Activated CD4-positive, alpha-beta memory T cell treated with anti-CD3 and anti-CD28 coated beads for 36 hours (primary cell): ENCODE results near the gene CELSR1. TPM values are rescaled to one million over a fixed set of nuclear protein-coding genes. Genes with fewer than 3 reads are reported as not detected.

Experiments
- CTCF ChIA-PET: fragments of 350-600 bp; sonication (Branson Sonifier 250); formaldehyde crosslinking; loops from one replicate; lab custom pipeline; 2021; ENCODE audit warnings: antibody characterized with exemption, inconsistent platforms; lab: Charles Lee
- POLR2A ChIA-PET: fragments of 350-600 bp; sonication (Branson Sonifier 250); formaldehyde crosslinking; loops from one replicate; lab custom pipeline; 2021; ENCODE audit warnings: antibody characterized with exemption; lab: Charles Lee
- DNase-seq: peaks from one replicate; pipeline ENCODE4 v3.0.0-alpha.2; 2020
- H3K27ac Mint-ChIP-seq: one replicate; pipeline ENCODE4 v1.8.0; 2021; ENCODE audit warnings: mixed read lengths
- H3K27me3 Mint-ChIP-seq: one replicate; pipeline ENCODE4 v1.8.0; 2021; ENCODE audit warnings: mixed read lengths
- H3K36me3 Mint-ChIP-seq: one replicate; pipeline ENCODE4 v1.8.0; 2021; ENCODE audit warnings: mixed read lengths
- H3K4me1 Mint-ChIP-seq: one replicate; pipeline ENCODE4 v1.8.0; 2021; ENCODE audit warnings: low read depth, mixed read lengths
- H3K4me3 Mint-ChIP-seq: one replicate; pipeline ENCODE4 v1.8.0; 2021; ENCODE audit warnings: mild to moderate bottlenecking, mixed read lengths
- H3K9me3 Mint-ChIP-seq: one replicate; pipeline ENCODE4 v1.8.0; 2021; ENCODE audit warnings: mixed read lengths
- intact Hi-C: fragments of 100-400 bp; cut with micrococcal nuclease; formaldehyde crosslinking; loops from one replicate; pipeline ENCODE4 v1.15.1; 2023
- total RNA-seq, 2 experiments: library from RNA; stranded (reverse); gene quantifications; one replicate each; pipeline ENCODE4 v1.2.3, GENCODE V29; 2021

The CELSR1 gene
- total RNA-seq, 2 experiments from 2014 or later: 0.24 to 0.36 TPM

DNA sequence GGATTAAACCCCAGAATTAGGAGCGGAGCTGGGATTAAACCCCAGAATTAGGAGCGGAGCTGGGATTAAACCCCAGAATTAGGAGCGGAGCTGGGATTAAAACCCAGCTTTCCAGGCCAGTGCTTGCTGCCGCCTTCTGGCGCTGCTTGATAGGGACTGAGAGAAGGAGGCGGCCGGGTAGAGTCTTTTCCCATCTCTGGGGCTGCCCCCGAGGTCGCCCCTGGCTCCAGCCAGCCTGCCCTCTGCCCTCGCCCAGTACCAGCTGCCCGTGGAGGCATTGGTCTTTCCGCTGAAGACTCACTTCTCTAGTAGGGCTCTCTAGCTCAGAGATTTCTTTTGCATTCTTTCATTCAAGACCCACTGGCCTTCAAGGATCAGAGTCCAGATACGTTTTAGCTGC, 196.7 kb downstream of the CELSR1 start:
- intact Hi-C loops: no loop called here
- Mint-ChIP-seq H3K4me3 (no peak overlapping the region), H3K36me3 (peaks cover 58% of the 10 kb centered on the region), H3K4me1 (peaks cover 31% of the 10 kb centered on the region), H3K27ac (no peak overlapping the region), H3K9me3 (no peaks in the 10 kb centered on the region), H3K27me3 (no peaks in the 10 kb centered on the region)
- CTCF ChIA-PET: interaction anchor here (0.7 to 1.1 kb wide), 2 partner anchors 27 to 334 kb away, joined by 3 to 6 read pairs; no protein-coding TSS in a partner anchor
- no peak for DNase-seq
- POLR2A ChIA-PET: interaction anchor here (0.6 kb wide), 1 partner anchor 340 kb away, joined by 3 read pairs; no protein-coding TSS in a partner anchor

DNA sequence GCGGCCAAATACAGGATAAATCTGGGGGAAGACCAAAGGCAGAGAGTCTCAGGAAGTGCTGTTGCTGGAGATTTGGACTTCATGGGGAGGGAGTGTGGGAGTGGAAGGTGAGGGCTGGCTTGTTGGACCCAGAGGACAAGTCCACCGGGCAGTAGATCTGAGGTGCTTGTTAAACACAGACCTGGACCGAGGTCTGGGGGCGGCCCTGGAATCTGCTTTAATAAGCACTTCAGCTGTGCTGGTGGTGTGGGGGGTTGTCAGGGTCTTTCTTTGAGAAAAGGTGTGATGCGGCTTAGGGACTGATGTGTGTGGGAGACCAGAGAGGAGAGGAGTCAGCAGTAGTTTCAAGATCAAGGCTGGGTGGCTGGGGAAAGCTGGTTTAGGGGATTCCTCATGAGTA, 197.5 kb downstream of the CELSR1 start:
- Mint-ChIP-seq H3K36me3 (peaks cover 56% of the 10 kb centered on the region), H3K9me3 (no peaks in the 10 kb centered on the region), H3K27me3 (no peaks in the 10 kb centered on the region), H3K27ac (no peak overlapping the region), H3K4me1 (peaks cover 33% of the 10 kb centered on the region), H3K4me3 (no peak overlapping the region)
- no peak for DNase-seq
- POLR2A ChIA-PET: no interaction called here
- intact Hi-C loops: no loop called here
- CTCF ChIA-PET: interaction anchor here (0.9 to 1.1 kb wide), 1 partner anchor 28 kb away, joined by 3 to 6 read pairs; no protein-coding TSS in a partner anchor

DNA sequence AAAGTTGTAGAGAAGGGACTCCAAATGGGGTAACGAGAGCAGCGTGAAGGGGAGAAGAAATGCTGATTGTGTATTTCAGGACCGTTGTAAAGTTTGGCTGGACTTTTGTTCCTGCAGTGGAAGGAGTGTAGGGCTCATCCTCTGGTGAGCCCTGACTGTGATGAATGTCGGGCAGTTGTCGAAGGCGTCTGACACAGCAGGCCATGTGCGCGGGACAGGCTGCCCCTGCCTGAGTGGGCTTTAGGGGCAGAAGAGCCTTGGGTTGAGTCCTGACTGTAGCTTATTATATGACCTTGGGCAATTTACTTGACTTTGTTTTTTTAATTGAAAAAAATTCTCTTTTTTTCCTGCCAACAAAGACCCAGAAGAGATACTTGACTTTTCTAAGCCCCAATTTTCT, 198.8 kb downstream of the CELSR1 start:
- ChIA-PET CTCF (interaction anchor here (3.6 kb wide), 1 partner anchor 29 kb away, joined by 19 read pairs; no protein-coding TSS in a partner anchor), POLR2A (no interaction called here)
- Mint-ChIP-seq H3K9me3 (no peaks in the 10 kb centered on the region), H3K27me3 (no peaks in the 10 kb centered on the region), H3K36me3 (peaks cover 48% of the 10 kb centered on the region), H3K27ac (no peak overlapping the region), H3K4me3 (no peak overlapping the region), H3K4me1 (peaks cover 37% of the 10 kb centered on the region)
- intact Hi-C loops: no loop called here
- DNase-seq: no peak

DNA sequence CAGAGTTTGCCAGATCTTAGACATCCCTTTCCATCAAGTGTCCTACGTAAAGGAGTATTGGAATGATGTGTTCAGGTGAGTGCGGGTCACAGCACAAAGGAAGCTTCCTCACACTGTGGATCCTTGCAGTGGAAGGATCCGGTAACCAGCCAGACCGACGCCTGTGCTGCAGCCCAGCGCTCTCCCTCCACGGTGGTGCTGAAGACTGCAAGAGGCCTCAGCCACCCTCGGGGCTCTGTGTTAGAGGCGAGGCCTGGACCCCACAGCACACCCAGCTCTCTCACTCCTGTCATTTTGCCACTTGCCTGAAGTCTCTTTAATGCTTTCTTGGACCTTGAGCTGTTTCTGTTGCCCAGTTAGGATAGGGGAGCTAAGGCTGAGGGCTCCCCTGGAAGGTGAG, 199.6 kb downstream of the CELSR1 start:
- POLR2A ChIA-PET: no interaction called here
- no peaks in the 10 kb centered on the region for H3K9me3 Mint-ChIP-seq
- CTCF ChIA-PET: interaction anchor here (1.6 to 3.6 kb wide), 2 partner anchors 21 to 30 kb away, joined by 4 to 19 read pairs; no protein-coding TSS in a partner anchor

DNA sequence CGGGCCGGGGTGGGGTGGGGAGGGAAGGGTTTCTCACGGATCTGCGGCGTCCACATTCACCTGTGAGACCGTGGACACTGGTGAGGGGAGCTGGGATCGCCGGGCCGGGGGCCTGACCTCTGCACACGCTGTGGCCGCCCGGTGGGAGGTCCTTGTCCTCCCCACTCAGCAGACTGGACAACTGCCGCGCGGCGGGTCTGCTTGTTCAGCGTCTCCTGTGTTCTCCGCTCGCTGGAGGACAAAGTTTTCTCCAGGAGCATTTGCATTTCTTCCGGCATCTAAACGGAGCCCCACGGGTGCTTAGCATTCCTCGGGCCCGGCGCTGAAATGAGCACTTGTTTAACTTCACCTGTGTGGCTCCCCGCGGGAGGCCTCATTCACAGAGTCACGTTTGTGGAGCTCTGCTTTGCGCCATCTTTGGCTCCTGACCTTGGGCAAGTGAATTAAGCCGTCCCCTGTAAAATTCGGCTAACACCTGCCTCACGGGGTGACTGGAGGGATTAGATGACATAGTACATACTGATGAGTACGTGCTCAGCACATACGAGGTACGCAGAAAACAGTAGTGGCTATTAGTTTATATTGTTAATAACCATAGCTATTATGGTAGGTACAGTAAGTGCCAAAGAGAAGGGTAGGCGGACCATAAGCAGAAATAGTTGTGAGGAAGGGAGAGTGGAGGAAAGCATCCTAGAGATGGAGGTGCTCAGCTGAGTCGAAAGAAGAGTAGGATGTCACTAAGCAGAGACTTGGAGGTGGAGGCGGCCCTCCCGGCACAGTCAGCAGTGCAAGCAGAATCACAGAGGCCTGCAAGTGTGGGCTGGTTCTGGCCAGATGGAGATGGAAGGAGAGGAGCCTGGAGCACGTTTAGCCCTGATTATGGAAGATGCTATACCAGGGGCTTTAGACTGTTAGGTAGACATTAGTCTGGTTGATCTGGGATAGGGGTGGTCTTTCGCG, 201.0 kb downstream of the CELSR1 start:
- Mint-ChIP-seq H3K27me3 (no peaks in the 10 kb centered on the region), H3K9me3 (no peaks in the 10 kb centered on the region), H3K36me3 (peaks cover 39% of the 10 kb centered on the region), H3K4me1 (peaks cover 37% of the 10 kb centered on the region), H3K4me3 (peak overlapping the region; percentile 98), H3K27ac (peak overlapping the region; percentile 82)
- ChIA-PET POLR2A (interaction anchor here (0.6 to 2.2 kb wide), 2 partner anchors 10 to 132 kb away, joined by 3 to 4 read pairs; no protein-coding TSS in a partner anchor), CTCF (interaction anchor here (0.7 to 3.6 kb wide), 9 partner anchors 19 to 330 kb away, joined by 3 to 19 read pairs (median 3); no protein-coding TSS in a partner anchor)
- DNase-seq: peak; percentile 46
- intact Hi-C loops: no loop called here

More for the DNA sequence above, 199.6 kb downstream of the CELSR1 start:
- intact Hi-C loops: no loop called here
- no peak for DNase-seq
- Mint-ChIP-seq H3K27ac (no peak overlapping the region), H3K36me3 (peaks cover 42% of the 10 kb centered on the region), H3K4me1 (peaks cover 37% of the 10 kb centered on the region), H3K4me3 (no peak overlapping the region), H3K27me3 (no peaks in the 10 kb centered on the region)

DNA sequence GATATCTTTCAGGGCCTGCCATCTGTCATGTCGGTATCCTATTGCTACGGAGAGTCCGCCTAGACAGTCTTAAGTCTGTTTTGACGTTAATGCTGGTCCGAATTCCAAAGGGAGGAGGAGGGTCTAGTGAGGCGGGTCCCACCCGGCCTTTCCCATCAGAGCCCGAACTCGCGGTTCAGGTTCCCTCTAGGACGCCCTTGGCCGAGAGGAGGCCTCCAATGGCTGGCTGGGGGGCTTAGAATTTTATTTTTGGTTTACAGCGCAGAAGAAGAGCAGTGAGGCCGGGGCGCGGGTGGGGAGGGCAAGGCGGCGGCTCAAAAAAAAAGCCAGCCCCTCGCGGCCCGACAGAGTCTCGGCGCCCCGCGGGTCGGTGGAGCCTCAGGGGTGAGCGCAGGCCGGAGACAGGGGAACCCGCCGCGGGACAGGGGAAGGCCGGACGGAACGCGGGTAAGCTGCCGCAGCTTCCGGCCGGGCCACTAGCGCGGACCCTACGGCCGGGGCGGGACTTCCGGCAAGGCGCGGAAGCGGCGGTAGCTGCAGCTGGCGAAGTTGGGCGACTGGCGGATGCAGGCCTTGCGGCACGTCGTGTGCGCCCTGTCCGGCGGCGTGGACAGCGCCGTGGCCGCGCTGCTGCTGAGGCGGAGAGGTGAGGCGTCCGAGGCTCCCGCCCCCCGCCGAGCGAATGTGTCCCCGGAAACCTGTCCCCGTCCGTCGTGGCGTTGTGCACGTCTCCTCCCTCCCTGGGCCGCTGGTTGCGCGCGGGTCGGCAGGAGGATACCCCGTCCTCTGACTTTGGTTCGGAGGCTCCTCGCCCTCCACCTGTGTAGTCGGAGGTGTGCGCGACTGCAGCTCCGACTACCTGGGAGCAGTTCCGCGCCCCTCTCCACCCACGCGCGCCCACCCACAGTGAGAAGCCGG, 202.0 kb downstream of the CELSR1 start, which contains the start of gene TRMU:
Gene TRMU, plus strand, starts transcription at position 514 of the 918 bp plus-strand sequence. Its CDS starts 51 bp downstream, at position 565.
- H3K27me3 Mint-ChIP-seq: no peaks in the 10 kb centered on the region
- H3K4me3 Mint-ChIP-seq: peak within 1 kb of the TSS; percentile 98
- ChIA-PET CTCF (interaction anchor here (0.7 to 3.6 kb wide), 8 partner anchors 20 to 829 kb away, joined by 3 to 19 read pairs (median 4); no protein-coding TSS in a partner anchor), POLR2A (interaction anchor here (2.2 kb wide), 1 partner anchor 9 kb away, joined by 4 read pairs; no protein-coding TSS in a partner anchor)
- intact Hi-C loops: loop anchor here (2.0 kb wide), 1 partner anchor 39 kb away; the partner anchor contains the start of gene GTSE1
- peak; percentile 82 for DNase-seq
- H3K9me3 Mint-ChIP-seq: no peaks in the 10 kb centered on the region
- peaks cover 37% of the 10 kb centered on the region for H3K4me1 Mint-ChIP-seq
- peaks cover 34% of the 10 kb centered on the region for H3K36me3 Mint-ChIP-seq
- peak within 1 kb of the TSS; percentile 86 for H3K27ac Mint-ChIP-seq

DNA sequence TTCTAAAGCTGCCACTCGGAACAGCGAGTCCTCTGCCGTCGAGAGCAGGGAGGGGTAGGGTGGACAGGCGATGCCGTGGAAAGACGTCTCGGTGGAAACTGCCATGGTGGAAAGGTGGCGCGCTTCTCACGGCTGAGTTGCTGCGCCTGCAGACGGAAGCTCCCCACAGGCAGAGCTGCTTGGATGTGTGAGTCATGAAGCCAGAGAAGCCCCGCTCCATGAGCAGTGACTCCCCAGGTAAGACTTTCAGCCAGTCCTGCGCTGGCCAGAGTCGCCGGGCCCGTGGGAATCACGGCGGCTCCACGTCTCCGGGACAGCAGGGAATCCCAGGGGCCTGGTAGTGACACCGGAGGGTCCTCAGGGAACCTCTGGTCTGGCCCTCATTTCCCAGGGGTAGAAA, 205.9 kb downstream of the CELSR1 start:
- intact Hi-C loops: no loop called here
- H3K27me3 Mint-ChIP-seq: no peaks in the 10 kb centered on the region
- ChIA-PET CTCF (no interaction called here), POLR2A (interaction anchor here (0.7 kb wide), 1 partner anchor 52 kb away, joined by 3 read pairs; no protein-coding TSS in a partner anchor)
- no peaks in the 10 kb centered on the region for H3K9me3 Mint-ChIP-seq
- no peak overlapping the region for H3K4me3 Mint-ChIP-seq
- H3K4me1 Mint-ChIP-seq: peaks cover 8% of the 10 kb centered on the region
- no peak overlapping the region for H3K27ac Mint-ChIP-seq
- DNase-seq: no peak
- H3K36me3 Mint-ChIP-seq: peaks cover 19% of the 10 kb centered on the region

DNA sequence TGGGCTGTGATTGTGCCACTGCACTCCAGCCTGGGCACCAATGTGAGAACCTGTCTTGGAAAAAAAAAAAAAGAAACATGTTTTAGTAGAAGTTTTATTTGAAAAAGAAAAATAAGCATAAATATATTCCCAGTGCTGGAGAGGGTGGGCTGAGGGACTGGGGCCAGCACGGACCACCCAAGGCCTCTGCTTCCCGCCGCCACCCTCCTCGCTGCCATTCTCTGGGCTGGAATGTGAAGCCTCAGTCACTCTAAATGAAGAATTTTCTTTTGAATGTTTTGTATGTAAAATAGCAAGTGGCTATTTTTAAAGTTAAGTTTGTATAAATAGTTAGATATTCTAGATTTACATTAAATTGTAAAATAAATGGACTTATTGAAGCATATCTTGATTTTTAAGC, 207.0 kb downstream of the CELSR1 start:
- ChIA-PET POLR2A (no interaction called here), CTCF (no interaction called here)
- Mint-ChIP-seq H3K27ac (no peak overlapping the region), H3K36me3 (peaks cover 17% of the 10 kb centered on the region), H3K4me3 (no peak overlapping the region), H3K9me3 (no peaks in the 10 kb centered on the region), H3K27me3 (no peaks in the 10 kb centered on the region), H3K4me1 (peaks cover 5% of the 10 kb centered on the region)
- no peak for DNase-seq
- intact Hi-C loops: no loop called here

DNA sequence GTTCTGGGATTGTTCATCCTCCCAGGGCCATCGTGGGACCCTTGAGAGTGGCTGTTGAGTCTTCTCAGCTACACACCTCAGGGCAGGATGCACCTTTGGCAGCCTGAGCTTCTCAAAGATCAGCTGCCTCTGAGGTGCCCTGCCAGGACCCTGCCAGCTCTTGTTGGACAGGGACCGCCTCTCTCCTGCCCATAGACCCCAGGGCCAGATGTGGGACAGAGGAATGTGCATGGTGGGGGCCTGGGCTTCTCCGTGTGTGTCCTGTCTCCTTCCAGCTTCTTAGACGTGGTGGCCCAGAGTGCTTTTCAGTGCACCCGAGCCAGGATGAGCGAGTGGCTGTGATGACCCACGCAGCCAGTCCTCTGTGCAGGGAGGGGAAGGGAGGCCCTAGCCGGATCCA, 207.8 kb downstream of the CELSR1 start:
- CTCF ChIA-PET: interaction anchor here (0.7 kb wide), 1 partner anchor 10 kb away, joined by 3 read pairs; no protein-coding TSS in a partner anchor
- intact Hi-C loops: no loop called here
- POLR2A ChIA-PET: no interaction called here

DNA sequence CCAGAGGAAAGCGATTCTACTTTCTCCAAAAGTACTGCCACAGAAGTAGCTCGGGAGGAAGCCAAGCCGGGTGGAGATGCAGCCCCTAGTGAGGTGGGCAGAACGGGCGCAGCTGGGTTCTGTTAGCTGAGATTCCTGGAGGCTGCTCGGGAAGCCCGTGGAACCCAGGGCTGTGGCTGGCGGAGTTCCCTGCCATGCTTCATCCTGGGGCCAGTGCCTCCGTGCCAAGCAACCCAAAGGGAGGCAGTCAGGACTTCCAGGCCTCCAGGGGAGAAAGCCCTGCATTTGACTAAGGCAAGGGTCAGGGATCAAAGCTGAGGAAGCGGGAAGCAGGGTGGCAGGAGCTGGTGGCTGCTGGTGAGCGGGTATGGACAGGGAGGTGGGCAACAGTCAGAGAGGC, 208.6 kb downstream of the CELSR1 start:
- Mint-ChIP-seq H3K36me3 (peaks cover 19% of the 10 kb centered on the region), H3K27ac (no peak overlapping the region), H3K4me1 (no peaks in the 10 kb centered on the region), H3K4me3 (no peak overlapping the region), H3K9me3 (no peaks in the 10 kb centered on the region), H3K27me3 (no peaks in the 10 kb centered on the region)
- intact Hi-C loops: no loop called here
- POLR2A ChIA-PET: no interaction called here
- CTCF ChIA-PET: interaction anchor here (0.5 to 0.8 kb wide), 2 partner anchors 253 to 323 kb away, joined by 3 read pairs; no protein-coding TSS in a partner anchor
- DNase-seq: no peak

More for the DNA sequence above, 207.8 kb downstream of the CELSR1 start:
- H3K27ac Mint-ChIP-seq: no peak overlapping the region
- DNase-seq: no peak
- H3K9me3 Mint-ChIP-seq: no peaks in the 10 kb centered on the region
- H3K27me3 Mint-ChIP-seq: no peaks in the 10 kb centered on the region
- no peak overlapping the region for H3K4me3 Mint-ChIP-seq
- H3K4me1 Mint-ChIP-seq: peaks cover 3% of the 10 kb centered on the region
- H3K36me3 Mint-ChIP-seq: peaks cover 17% of the 10 kb centered on the region
